GM12873 (cell line): ENCODE data around the gene PPP2R2D.

Experiments used
- TF ChIP-seq, protein P1 (sequence below): IDR thresholded peaks from 2 replicates; pipeline ENCODE4 v1.5.1; 2012; ENCODE audit warnings: low read depth, mild to moderate bottlenecking, moderate library complexity, low read length, control low read depth; ENCODE audit not compliant: insufficient read depth; ENCODE audit errors: missing control alignments

PPP2R2D gene

DNA sequence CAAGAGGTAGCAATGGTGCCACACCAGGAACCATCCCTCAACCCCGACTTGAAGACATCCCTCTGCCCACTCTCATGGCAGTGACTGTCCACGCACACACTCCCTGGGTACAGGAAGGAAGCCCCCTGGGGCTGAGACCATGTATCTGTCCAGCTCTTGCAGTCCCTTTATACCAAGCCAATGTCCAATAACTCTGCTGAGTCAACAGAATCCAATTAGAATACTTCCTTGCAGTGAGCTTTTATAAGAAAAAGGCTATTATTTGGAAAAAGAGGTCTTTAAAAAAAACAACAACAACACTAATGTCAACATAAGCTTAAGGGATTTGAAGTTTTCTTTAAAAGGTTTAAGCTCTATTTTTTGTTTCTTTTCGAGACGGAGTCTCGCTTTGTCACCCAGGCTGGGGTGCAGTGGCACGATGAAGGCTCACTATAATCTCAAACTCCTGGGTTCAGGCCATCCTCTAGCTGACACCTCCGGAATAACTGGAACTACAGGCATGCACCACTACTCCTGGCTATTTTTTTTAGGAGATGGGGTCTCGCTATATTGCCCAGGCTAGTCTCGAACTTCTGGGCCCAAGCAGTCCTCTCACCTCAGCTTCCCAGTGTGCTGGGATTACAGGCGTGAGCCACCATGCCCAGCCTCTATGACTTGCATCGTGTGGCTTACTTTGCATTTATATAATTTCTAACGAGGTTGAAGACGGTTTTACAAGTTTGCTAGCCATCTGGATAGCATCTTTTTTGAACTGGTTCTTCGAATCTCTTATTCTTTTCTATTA is 73.4 kb downstream of the PPP2R2D start:
- TF ChIP-seq, protein P1, sequence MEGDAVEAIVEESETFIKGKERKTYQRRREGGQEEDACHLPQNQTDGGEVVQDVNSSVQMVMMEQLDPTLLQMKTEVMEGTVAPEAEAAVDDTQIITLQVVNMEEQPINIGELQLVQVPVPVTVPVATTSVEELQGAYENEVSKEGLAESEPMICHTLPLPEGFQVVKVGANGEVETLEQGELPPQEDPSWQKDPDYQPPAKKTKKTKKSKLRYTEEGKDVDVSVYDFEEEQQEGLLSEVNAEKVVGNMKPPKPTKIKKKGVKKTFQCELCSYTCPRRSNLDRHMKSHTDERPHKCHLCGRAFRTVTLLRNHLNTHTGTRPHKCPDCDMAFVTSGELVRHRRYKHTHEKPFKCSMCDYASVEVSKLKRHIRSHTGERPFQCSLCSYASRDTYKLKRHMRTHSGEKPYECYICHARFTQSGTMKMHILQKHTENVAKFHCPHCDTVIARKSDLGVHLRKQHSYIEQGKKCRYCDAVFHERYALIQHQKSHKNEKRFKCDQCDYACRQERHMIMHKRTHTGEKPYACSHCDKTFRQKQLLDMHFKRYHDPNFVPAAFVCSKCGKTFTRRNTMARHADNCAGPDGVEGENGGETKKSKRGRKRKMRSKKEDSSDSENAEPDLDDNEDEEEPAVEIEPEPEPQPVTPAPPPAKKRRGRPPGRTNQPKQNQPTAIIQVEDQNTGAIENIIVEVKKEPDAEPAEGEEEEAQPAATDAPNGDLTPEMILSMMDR: no peak

GRCh38 chr10:131975003-131975402 is 74.2 kb downstream of the PPP2R2D start:
- TF ChIP-seq, protein P1: no peak

GRCh38 chr10:131975796-131976195 is 75.0 kb downstream of the PPP2R2D start:
- TF ChIP-seq, protein P1: no peak

DNA sequence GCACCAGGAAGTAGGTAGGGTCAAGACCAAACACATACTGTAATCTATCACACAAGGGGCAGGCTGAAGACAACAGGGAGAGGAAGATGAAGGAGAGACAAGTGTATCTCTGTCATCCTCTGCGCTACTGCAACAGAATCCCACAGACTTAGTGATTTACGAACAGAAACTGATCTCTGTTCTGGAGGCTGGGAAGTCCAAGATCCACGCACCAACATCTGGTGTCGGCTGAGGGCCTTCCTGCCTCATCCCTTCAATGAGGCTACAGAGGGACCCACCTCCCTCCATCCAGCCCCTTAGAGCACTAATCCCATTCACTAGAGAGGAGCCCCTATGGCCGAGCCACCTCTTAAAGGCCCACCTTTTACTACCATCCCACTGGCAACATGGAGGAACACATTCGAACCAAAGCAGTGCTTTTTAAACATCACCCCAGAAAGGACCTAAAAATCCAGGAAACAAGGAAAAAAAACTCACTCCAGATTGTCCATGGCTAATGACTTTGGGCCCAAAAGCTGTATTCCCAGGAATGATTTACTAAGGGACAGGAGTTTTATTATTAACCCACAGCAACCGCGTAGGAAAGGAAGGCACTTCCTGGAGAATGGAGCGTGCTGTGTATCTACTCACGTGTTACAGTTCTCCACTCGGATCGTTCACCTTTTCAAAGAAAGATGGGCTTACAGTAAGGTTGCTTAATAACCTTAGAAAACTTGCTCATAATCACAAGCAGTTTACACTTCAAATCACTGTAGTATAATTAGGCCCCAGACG is 76.7 kb downstream of the PPP2R2D start:
- TF ChIP-seq, protein P1: no peak

DNA sequence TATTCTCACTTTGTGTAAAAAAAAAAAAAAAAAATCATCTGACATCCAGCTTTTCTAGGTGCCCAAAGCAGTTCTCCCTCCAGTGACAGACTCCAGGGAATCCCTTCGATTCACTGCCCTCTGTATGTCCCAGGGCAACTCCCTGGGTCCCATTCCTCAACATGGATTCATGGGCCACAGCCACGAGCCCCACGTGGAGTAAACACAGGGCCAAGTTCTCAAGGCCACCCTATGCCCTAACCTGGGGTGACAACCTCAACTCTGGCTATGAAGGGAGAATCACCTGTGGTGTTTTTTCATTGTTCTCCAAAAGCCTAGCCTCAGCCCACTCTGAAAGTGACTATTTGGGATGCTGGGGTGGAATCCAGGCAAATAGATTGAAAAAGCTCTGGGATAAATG is 77.6 kb downstream of the PPP2R2D start:
- TF ChIP-seq, protein P1: no peak

- TF ChIP-seq, protein P1: no peak
These were observed 78.0 kb downstream of the PPP2R2D start for GRCh38 chr10:131978851-131979250.

DNA sequence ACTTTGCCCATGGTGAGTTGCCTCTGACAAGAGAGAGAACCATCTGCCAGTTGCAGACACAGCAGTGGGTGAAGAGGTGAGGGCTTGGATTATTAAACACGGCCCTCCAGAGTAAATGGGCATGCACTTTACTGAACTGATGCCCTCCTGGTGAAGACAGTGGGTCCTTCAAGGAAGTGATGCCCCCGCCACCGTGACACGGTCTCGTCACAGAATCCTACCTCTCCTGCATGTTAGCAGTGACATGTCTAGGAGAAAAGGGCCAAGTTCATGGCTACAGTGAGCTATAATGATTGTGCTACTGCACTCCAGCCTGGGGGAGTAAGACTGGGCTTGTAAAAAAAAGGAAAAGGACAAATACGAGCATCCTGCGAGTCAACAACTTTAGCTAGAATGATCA is 78.5 kb downstream of the PPP2R2D start:
- TF ChIP-seq, protein P1: no peak
